Gastroesophageal sphincter (tissue), 3 donors: ENCODE measurements around the gene IL3.

Experiments used
- POLR2AphosphoS5 ChIP-seq: sonication (generic); formaldehyde crosslinking; IDR thresholded peaks from one replicate; pipeline ENCODE4 v1.6.1; 2017; ENCODE audit warnings: antibody characterized with exemption
- TF ChIP-seq, protein P1 (sequence below), 4 experiments: fragments of 200-600 bp in 2 of 4; fragments of 450-650 bp in 2 of 4; sonication (generic) in 1 of 4; IDR thresholded peaks; one replicate each; pipeline ENCODE4 v1.5.1; 2017 to 2019; ENCODE audit warnings: antibody characterized with exemption in 4 of 4, mild to moderate bottlenecking in 2 of 4, moderate library complexity in 2 of 4

DNA sequence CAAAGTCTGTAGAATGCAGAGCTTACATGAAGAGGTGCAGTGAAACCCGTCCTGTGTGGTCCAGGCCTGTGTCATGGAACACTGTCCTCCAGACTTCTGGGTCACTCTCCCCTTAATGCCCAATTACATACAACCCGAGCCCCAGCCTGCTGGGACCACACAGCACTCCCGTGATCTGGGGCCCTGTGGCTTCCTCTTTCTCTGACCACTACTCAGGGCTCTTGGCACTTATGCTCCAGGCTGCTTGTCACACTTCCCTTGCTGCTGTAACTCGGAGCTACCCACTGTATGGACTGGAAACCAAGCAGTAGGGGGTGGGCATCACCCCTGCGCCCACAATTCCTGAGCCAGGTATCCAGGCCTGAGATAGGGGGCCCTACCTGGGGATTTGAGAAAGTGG lies 10.3 kb upstream of the IL3 start:
- TF ChIP-seq, protein P1, sequence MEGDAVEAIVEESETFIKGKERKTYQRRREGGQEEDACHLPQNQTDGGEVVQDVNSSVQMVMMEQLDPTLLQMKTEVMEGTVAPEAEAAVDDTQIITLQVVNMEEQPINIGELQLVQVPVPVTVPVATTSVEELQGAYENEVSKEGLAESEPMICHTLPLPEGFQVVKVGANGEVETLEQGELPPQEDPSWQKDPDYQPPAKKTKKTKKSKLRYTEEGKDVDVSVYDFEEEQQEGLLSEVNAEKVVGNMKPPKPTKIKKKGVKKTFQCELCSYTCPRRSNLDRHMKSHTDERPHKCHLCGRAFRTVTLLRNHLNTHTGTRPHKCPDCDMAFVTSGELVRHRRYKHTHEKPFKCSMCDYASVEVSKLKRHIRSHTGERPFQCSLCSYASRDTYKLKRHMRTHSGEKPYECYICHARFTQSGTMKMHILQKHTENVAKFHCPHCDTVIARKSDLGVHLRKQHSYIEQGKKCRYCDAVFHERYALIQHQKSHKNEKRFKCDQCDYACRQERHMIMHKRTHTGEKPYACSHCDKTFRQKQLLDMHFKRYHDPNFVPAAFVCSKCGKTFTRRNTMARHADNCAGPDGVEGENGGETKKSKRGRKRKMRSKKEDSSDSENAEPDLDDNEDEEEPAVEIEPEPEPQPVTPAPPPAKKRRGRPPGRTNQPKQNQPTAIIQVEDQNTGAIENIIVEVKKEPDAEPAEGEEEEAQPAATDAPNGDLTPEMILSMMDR (IDR thresholded peaks at IDR 0.05), result no peak
- TF ChIP-seq POLR2AphosphoS5, result no peak
